Activated CD4-positive, CD25-positive, alpha-beta regulatory T cell (primary cell): ENCODE data around the gene USH1C.

Experiments
- DNase-seq, 4 experiments: peaks; one replicate each; lab custom pipeline; 2025; lab: John Stamatoyannopoulos, UW

Gene USH1C

GRCh38 chr11:17547051-17547577 is 2.9 kb upstream of the USH1C start, which contains the start of gene OTOG:
Gene OTOG (plus strand): TSS chr11:17547259. CDS start chr11:17547373, 114 bp downstream.
- DNase-seq: no peak

- no peak for DNase-seq
Measured at GRCh38 chr11:17546240-17546639, 2.0 kb upstream of the USH1C start.

- no peak for DNase-seq
Measured at GRCh38 chr11:17543574-17544180, 539 bp downstream of the USH1C start.

- no peak for DNase-seq
Measured at GRCh38 chr11:17543041-17543440, 1.2 kb downstream of the USH1C start.

GRCh38 chr11:17542249-17542648 is 2.0 kb downstream of the USH1C start:
- no peak for DNase-seq

- DNase-seq: no peak
Measured at GRCh38 chr11:17541330-17541885, 2.8 kb downstream of the USH1C start.

GRCh38 chr11:17540807-17541206 is 3.4 kb downstream of the USH1C start:
- no peak for DNase-seq

- no peak for DNase-seq
Measured at GRCh38 chr11:17538731-17539130, 5.5 kb downstream of the USH1C start.

- no peak for DNase-seq
Measured at GRCh38 chr11:17538054-17538453, 6.2 kb downstream of the USH1C start.

- no peak for DNase-seq
Measured at GRCh38 chr11:17537261-17537660, 7.0 kb downstream of the USH1C start.

- DNase-seq: no peak
Measured at GRCh38 chr11:17535488-17535887, 8.7 kb downstream of the USH1C start.

GRCh38 chr11:17533778-17534415 is 10.3 kb downstream of the USH1C start:
- DNase-seq: no peak

- no peak for DNase-seq
Measured at GRCh38 chr11:17533341-17533740, 10.9 kb downstream of the USH1C start.

- DNase-seq: no peak
Measured at GRCh38 chr11:17532784-17533183, 11.4 kb downstream of the USH1C start.

GRCh38 chr11:17531636-17532113 is 12.5 kb downstream of the USH1C start:
- no peak for DNase-seq

- DNase-seq: no peak
Measured at GRCh38 chr11:17531071-17531600, 13.1 kb downstream of the USH1C start.

GRCh38 chr11:17529844-17530185 is 14.4 kb downstream of the USH1C start:
- DNase-seq: no peak

GRCh38 chr11:17528906-17529843 is 15.0 kb downstream of the USH1C start:
- DNase-seq: no peak

- DNase-seq: peak in 1 of 4 experiments; percentile 6
Measured at GRCh38 chr11:17528181-17528691, 16.0 kb downstream of the USH1C start.

- DNase-seq: no peak
Measured at GRCh38 chr11:17527628-17527995, 16.6 kb downstream of the USH1C start.

GRCh38 chr11:17526931-17527627 is 17.1 kb downstream of the USH1C start:
- no peak for DNase-seq
